Brain microvascular endothelial cell (primary cell): Measurements from ENCODE around the gene BEGAIN.

Experiments
- DNase-seq: peaks from one replicate; pipeline ENCODE4 v3.0.0-alpha.2; 2020
- H3K27ac ChIP-seq: fragments of 250-450 bp; sonication (Bioruptor Pico); 2 replicates; pipeline ENCODE4 v1.5.1; 2020; ENCODE audit warnings: mild to moderate bottlenecking, moderate library complexity
- H3K27me3 ChIP-seq: fragments of 250-450 bp; sonication (Bioruptor Pico); replicated peaks from 2 replicates; pipeline ENCODE4 v1.5.1; 2020; ENCODE audit warnings: mild to moderate bottlenecking
- H3K36me3 ChIP-seq: fragments of 250-450 bp; sonication (Bioruptor Pico); replicated peaks from 2 replicates; pipeline ENCODE4 v1.5.1; 2020; ENCODE audit warnings: mild to moderate bottlenecking
- H3K4me3 ChIP-seq: 2 replicates; pipeline ENCODE4 v1.5.1; 2011; ENCODE audit warnings: low read depth, mild to moderate bottlenecking, control low read depth, low read length, moderate library complexity
- CTCF ChIP-seq: IDR thresholded peaks from 2 replicates; pipeline ENCODE4 v1.5.1; 2011; ENCODE audit warnings: low read depth, mild to moderate bottlenecking, moderate library complexity, low read length, control low read depth, inconsistent platforms; ENCODE audit errors: missing control alignments
- in situ Hi-C: cut with HindIII; loops from 2 replicates; pipeline ENCODE4 v1.10.0; 2017; ENCODE audit warnings: low sequenced_read_pairs, low pct_ligation_motif_present

The BEGAIN gene

GRCh38 chr14:100560471-100560870 is 26.7 kb downstream of the BEGAIN start:
- no peak for TF ChIP-seq CTCF
- in situ Hi-C loops: no loop called here

GRCh38 chr14:100559455-100559854 is 27.8 kb downstream of the BEGAIN start:
- no peak for DNase-seq
- Histone ChIP-seq H3K27ac (no peak overlapping the region), H3K36me3 (no peaks in the 10 kb centered on the region), H3K4me3 (no peak overlapping the region), H3K27me3 (peaks cover 7% of the 10 kb centered on the region)
- in situ Hi-C loops: no loop called here
- no peak for TF ChIP-seq CTCF

More at GRCh38 chr14:100560471-100560870, 26.7 kb downstream of the BEGAIN start:
- no peaks in the 10 kb centered on the region for H3K36me3 ChIP-seq
- H3K4me3 ChIP-seq: no peak overlapping the region
- H3K27me3 ChIP-seq: peaks cover 11% of the 10 kb centered on the region
- no peak overlapping the region for H3K27ac ChIP-seq
- DNase-seq: no peak

GRCh38 chr14:100558966-100559365 is 28.3 kb downstream of the BEGAIN start:
- in situ Hi-C loops: no loop called here
- Histone ChIP-seq H3K27me3 (peaks cover 11% of the 10 kb centered on the region), H3K4me3 (no peak overlapping the region), H3K27ac (no peak overlapping the region), H3K36me3 (no peaks in the 10 kb centered on the region)
- no peak for DNase-seq
- TF ChIP-seq CTCF: no peak

- no peak for TF ChIP-seq CTCF
- in situ Hi-C loops: no loop called here
- H3K36me3 ChIP-seq: no peaks in the 10 kb centered on the region
These were observed 29.0 kb downstream of the BEGAIN start for GRCh38 chr14:100558226-100558625.

GRCh38 chr14:100557658-100558057 is 29.6 kb downstream of the BEGAIN start:
- in situ Hi-C loops: no loop called here
- peaks cover 6% of the 10 kb centered on the region for H3K27me3 ChIP-seq
- H3K27ac ChIP-seq: no peak overlapping the region
- no peak for TF ChIP-seq CTCF
- no peak for DNase-seq
- no peaks in the 10 kb centered on the region for H3K36me3 ChIP-seq
- no peak overlapping the region for H3K4me3 ChIP-seq

More at GRCh38 chr14:100558226-100558625, 29.0 kb downstream of the BEGAIN start:
- no peak overlapping the region for H3K4me3 ChIP-seq
- no peak for DNase-seq
- H3K27ac ChIP-seq: no peak overlapping the region
- peaks cover 8% of the 10 kb centered on the region for H3K27me3 ChIP-seq

GRCh38 chr14:100556936-100557505 is 30.2 kb downstream of the BEGAIN start:
- DNase-seq: no peak
- peaks cover 6% of the 10 kb centered on the region for H3K27me3 ChIP-seq
- no peak overlapping the region for H3K27ac ChIP-seq
- no peak for TF ChIP-seq CTCF
- no peak overlapping the region for H3K4me3 ChIP-seq
- in situ Hi-C loops: no loop called here
- no peaks in the 10 kb centered on the region for H3K36me3 ChIP-seq
